Ammon's horn (tissue), 1 donor: ENCODE measurements around the gene C9orf85.
"Not testable (repeated sequence)": the region's sequence is repeated elsewhere in the genome, so short reads cannot be mapped to it uniquely, and the experiment has no call there.

Experiments used
- DNase-seq: peaks from one replicate; pipeline ENCODE4 v3.0.0-alpha.2; 2016; ENCODE audit warnings: low spot score

Gene C9orf85

DNA sequence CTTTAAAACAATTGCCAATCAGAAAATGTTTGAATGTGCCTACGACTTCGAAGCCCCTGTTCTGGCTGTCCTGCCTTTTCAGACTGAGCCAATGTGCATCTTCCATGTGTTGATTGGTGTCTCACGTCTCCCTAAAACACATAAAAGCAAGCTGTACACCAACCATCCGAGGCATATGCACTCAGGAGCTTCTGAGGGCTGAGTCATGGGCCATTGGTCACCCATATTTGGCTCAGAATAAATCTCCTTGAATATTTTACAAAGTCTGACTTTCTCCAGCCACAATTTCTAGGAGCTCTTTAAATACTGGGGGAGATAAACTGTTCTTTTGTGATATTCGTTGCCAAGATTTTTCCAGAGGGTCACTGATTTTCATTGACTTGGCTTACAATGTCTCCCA, 95.1 kb downstream of the C9orf85 start:
- no peak for DNase-seq

- DNase-seq = not testable (repeated sequence)
These were observed 96.3 kb downstream of the C9orf85 start for GRCh38 chr9:72007726-72008125.

GRCh38 chr9:72012646-72013045, 101.2 kb downstream of the C9orf85 start:
- no peak for DNase-seq

DNA sequence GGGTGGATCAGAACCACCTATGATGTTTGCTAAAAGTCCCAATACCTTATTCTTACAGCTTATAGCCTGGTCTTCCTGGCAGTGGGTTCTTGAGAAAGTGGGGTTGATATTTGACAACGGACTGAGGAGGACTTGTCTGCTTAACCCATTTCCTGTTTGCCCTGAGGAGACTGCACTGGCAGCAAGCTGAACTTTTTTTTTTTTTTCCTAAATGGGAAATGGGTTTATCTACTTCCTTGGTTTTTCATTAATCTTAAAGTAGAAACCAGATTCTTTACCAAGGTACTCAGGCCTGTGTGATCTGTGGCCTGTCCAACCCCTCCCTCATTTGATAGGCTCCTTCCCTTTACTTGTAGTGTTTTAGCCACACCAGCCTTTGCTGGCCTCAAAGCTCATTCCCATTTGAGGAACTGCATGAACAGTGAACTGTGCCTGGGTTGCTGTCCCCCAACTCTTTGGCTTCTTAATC, 101.9 kb downstream of the C9orf85 start:
- no peak for DNase-seq

GRCh38 chr9:72022841-72023240, 111.4 kb downstream of the C9orf85 start:
- no peak for DNase-seq
